LNCAP (cell line): Measurements from ENCODE around the gene DNALI1.

Source experiments
- CTCF ChIP-seq: fragments of 450-650 bp; IDR thresholded peaks from 2 replicates; pipeline ENCODE4 v1.5.1; 2017; ENCODE audit warnings: mild to moderate bottlenecking

The DNALI1 gene

GRCh38 chr1:37553927-37554808, 2.6 kb upstream of the DNALI1 start, which contains the start of gene SNIP1:
SNIP1 (minus strand) TSS chr1:37554293; CDS start chr1:37554229, 64 bp downstream.
- TF ChIP-seq CTCF, result no peak

- no peak for TF ChIP-seq CTCF
Measured at GRCh38 chr1:37557402-37557801, 662 bp downstream of the DNALI1 start.

- no peak for TF ChIP-seq CTCF
Measured at GRCh38 chr1:37558411-37558810, 1.7 kb downstream of the DNALI1 start.

GRCh38 chr1:37559080-37559479, 2.3 kb downstream of the DNALI1 start:
- TF ChIP-seq CTCF, result no peak

GRCh38 chr1:37560401-37561132, 3.8 kb downstream of the DNALI1 start:
- no peak for TF ChIP-seq CTCF

- peak; percentile 44; the same call in 1 of the 2 replicates for TF ChIP-seq CTCF
Measured at GRCh38 chr1:37561133-37562132, 4.7 kb downstream of the DNALI1 start.

- TF ChIP-seq CTCF, result no peak
Measured at GRCh38 chr1:37562984-37563383, 6.2 kb downstream of the DNALI1 start.
